ENCODE results near the gene PROS1.

DNA sequence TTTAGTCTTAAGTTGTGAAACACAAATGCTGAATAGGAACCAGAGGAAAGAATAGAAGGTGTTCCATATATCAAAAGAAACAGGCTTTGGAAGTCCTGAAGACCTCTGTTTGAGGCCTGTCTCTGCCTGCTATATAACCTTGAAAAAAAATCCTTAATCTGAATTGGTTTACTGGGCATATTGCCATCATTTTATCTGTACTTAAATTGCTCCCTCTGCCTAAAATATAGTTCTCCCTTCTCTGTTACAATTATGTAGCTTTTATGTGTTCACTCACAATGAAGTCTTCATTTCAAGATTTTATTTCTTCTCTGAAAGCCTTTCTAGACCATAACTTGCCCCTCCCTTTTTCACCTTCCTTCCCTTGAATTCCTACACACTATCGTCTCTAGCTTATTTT is 27.5 kb upstream of the PROS1 start:
- TF ChIP-seq, protein P1, sequence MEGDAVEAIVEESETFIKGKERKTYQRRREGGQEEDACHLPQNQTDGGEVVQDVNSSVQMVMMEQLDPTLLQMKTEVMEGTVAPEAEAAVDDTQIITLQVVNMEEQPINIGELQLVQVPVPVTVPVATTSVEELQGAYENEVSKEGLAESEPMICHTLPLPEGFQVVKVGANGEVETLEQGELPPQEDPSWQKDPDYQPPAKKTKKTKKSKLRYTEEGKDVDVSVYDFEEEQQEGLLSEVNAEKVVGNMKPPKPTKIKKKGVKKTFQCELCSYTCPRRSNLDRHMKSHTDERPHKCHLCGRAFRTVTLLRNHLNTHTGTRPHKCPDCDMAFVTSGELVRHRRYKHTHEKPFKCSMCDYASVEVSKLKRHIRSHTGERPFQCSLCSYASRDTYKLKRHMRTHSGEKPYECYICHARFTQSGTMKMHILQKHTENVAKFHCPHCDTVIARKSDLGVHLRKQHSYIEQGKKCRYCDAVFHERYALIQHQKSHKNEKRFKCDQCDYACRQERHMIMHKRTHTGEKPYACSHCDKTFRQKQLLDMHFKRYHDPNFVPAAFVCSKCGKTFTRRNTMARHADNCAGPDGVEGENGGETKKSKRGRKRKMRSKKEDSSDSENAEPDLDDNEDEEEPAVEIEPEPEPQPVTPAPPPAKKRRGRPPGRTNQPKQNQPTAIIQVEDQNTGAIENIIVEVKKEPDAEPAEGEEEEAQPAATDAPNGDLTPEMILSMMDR (IDR thresholded peaks at IDR 0.05) = no peak
- TF ChIP-seq ZFX (IDR thresholded peaks at IDR 0.05; ENCODE audit: borderline replicate concordance) = no peak

Measured in 22Rv1 (cell line).